Ureter (tissue), 1 donor: ENCODE measurements around the gene DCAF10. TPM values are rescaled to one million over a fixed set of nuclear protein-coding genes. Genes with fewer than 3 reads are reported as not detected.
"Not testable (repeated sequence)": the region's sequence is repeated elsewhere in the genome, so short reads cannot be mapped to it uniquely, and the experiment has no call there.

Experiments used
- DNase-seq: peaks from one replicate; pipeline ENCODE4 v3.0.0-alpha.2; 2020; ENCODE audit warnings: low spot score
- total RNA-seq: library from RNA; stranded (reverse); gene quantifications from one replicate; pipeline ENCODE4 v1.2.4, GENCODE V29; 2023
- donor health status: DM: yes; HTN: yes; CAD: no.

The DCAF10 gene
- total RNA-seq, 1 donor from 2014 or later, result 33.0 TPM

DNA sequence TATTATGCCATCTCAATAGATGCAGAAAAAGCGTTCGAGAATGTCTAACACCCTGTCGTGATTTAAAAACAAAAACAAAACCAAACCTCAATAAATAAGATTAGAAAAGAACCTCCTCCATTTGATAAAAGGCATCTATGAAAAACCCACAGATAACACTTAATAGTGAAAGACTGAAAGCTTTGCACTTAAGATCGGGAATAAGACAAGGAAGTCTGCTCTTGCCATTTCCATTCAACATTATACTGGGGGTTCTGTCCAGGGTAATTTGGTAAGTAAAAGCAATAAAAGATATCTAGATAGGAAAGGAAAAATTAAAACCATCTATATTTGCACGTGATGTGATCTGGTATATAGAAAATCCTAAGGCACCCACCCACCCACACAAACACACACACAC is 8.5 kb upstream of the DCAF10 start:
- DNase-seq, result no peak

GRCh38 chr9:37796232-37796631 is 4.4 kb upstream of the DCAF10 start:
- no peak for DNase-seq

DNA sequence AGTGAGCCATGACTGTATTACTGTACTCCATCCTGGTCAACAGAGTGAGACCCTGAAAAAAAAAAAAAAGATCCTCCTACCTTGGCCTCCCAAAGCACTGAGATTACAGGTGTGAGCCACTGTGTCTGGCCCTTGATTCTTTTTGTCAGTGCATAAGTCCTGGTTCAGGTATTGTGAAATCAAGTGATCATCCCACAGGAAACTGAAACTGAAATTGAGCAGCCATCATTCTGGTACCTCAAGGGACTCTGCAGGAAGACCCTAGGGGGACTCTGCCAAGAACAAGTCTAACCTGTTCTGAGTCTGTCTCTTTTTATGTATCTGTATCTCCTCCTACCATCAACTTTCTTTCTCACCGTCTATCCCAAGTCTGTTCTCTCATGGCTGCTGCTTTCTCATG is 1.9 kb upstream of the DCAF10 start:
- DNase-seq, result no peak

GRCh38 chr9:37801287-37801850 is 772 bp downstream of the DCAF10 start:
- no peak for DNase-seq

GRCh38 chr9:37801959-37802711 is 1.5 kb downstream of the DCAF10 start:
- DNase-seq, result no peak

DNA sequence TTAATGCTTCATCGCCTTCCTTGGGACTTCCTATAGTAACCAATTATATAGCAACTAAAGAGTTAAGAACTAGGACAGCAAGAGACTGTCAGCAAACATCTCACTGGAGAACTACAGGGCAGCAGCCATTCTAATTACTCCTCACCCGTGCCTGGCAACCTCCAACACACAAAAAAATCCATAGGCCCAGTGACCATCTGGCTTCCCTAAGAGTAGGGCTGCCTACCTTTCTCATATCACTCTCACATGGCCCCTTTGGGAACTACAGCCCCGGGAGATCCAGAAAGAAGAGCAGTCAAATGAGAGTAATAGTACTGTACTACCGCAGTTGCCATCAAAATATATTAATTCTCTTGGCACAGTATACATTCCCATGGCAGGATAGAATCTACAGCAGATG is 5.7 kb downstream of the DCAF10 start:
- no peak for DNase-seq

DNA sequence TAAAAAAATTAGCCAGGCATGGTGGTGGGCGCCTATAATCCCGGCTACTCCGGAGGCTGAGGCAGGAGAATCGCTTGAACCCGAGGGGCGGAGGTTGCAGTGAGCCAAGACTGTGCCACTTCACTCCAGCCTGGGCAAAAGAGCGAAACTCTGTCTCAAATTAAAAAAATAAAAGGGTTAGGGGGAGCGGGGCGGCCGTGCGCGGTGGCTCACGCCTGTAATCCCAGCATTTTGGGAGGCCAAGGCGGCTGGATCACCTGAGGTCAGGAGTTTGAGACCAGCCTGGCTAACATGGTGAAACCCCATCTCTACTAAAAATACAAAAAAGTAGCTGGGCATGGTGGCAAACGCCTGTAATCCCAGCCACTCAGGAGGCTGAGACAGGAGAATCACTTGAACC is 9.1 kb downstream of the DCAF10 start:
- DNase-seq, result not testable (repeated sequence)

GRCh38 chr9:37811906-37812476 is 11.4 kb downstream of the DCAF10 start:
- DNase-seq, result no peak

- no peak for DNase-seq
Observed at GRCh38 chr9:37812773-37813379, 12.3 kb downstream of the DCAF10 start.

DNA sequence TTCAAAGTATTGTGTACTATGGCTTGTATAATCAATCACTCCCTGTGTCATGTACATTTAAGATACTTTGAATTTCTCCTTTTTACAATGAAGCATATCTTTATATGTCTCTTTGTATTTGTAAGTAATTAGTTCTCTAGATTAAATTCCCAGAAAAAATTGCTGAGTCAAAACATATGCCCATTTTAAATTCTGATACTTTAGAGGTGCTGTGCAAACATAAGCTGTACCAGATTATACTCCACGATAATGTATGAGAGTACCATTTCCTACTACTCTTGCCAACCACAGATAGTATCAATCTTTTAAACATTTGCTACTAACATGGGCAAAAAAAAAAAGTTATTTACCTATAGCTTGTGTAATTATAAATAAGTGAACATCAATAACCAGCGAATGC is 18.3 kb downstream of the DCAF10 start:
- no peak for DNase-seq

GRCh38 chr9:37820142-37820541 is 19.5 kb downstream of the DCAF10 start:
- DNase-seq, result no peak

GRCh38 chr9:37825174-37825573 is 24.6 kb downstream of the DCAF10 start:
- not testable (repeated sequence) for DNase-seq

DNA sequence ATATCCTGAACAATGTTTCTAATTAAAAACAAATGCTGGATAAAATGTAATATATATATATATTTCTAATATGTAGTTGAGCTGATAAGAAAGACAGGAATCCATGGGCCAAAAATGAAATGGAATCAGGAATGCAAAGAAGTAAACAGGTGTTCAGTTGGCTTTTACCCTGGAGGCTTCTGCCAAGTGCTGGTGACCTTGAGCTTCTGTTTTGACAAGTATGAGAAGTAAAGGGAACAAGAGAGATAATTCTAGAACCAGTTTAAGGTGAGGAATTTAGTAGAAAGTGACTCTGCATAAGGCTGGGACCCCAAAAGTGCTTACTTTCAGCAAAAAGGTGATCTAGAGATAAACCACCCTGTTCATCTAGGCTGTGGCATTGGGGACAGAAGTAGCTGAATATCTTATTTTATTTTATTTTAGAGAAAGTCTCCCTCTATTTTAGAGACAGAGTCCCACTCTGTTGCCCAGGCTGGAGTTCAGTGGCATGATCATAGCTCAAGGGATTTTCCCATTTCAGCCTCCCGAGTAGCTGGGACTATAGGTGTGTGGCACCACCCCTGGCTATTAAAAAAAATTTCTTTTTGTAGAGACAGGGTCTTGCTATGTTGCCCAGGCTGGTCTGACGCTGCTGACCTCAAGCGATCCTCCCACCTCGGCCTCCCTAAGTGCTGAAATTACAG is 27.0 kb downstream of the DCAF10 start:
- no peak for DNase-seq

GRCh38 chr9:37835821-37836220 is 35.2 kb downstream of the DCAF10 start:
- DNase-seq, result no peak

GRCh38 chr9:37836386-37836785 is 35.8 kb downstream of the DCAF10 start:
- no peak for DNase-seq

GRCh38 chr9:37839496-37840461 is 39.2 kb downstream of the DCAF10 start:
- DNase-seq, result no peak

- DNase-seq, result no peak
Observed at GRCh38 chr9:37840560-37841194, 40.1 kb downstream of the DCAF10 start.

DNA sequence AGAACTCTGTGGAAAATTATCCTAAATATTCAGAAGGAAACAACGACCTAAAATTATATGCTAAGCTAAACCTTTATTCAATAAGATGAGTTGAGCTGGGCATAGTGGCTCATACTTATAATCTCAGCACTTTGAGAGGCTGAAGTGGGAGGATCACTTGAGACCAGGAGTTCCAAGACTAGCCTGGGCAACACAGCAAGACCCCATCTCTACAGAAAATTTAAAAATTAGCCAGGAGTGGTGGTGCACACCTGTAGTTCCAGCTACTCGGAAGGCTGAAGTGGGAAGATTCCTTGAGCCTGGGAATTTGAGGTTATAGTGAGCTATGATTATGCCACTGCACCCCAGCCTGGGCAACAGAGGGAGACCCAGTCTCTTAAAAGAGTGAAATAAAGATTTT is 51.6 kb downstream of the DCAF10 start:
- no peak for DNase-seq

GRCh38 chr9:37856551-37856950 is 56.0 kb downstream of the DCAF10 start:
- no peak for DNase-seq

- DNase-seq, result no peak
Observed at GRCh38 chr9:37859043-37859442, 58.4 kb downstream of the DCAF10 start.

- DNase-seq, result no peak
Observed at GRCh38 chr9:37862530-37862929, 61.9 kb downstream of the DCAF10 start.
